HG03460 (cell line): ENCODE data around the gene IFITM1.
A peak's percentile ranks its signal among the peaks of the same experiment; 100 is the strongest.
"Not testable (repeated sequence)": the region's sequence is repeated elsewhere in the genome, so short reads cannot be mapped to it uniquely, and the experiment has no call there.

Experiments used
- ATAC-seq: cut with Tn5 transposase; IDR thresholded peaks from one replicate; pipeline ENCODE4 v1.9.1; 2021; ENCODE audit not compliant: unreplicated experiment

The IFITM1 gene

GRCh38 chr11:282630-283360, 31.0 kb upstream of the IFITM1 start:
- ATAC-seq = no peak

- no peak for ATAC-seq
Measured at GRCh38 chr11:283405-284104, 30.3 kb upstream of the IFITM1 start.

GRCh38 chr11:284105-285020, 29.5 kb upstream of the IFITM1 start:
- no peak for ATAC-seq

GRCh38 chr11:285021-285893, 28.6 kb upstream of the IFITM1 start:
- ATAC-seq = no peak

- no peak for ATAC-seq
Measured at GRCh38 chr11:285894-286220, 28.0 kb upstream of the IFITM1 start.

GRCh38 chr11:286977-287820, 26.6 kb upstream of the IFITM1 start:
- ATAC-seq = not testable (repeated sequence)

GRCh38 chr11:287821-288477, 25.9 kb upstream of the IFITM1 start:
- ATAC-seq = no peak

GRCh38 chr11:288478-289397, 25.1 kb upstream of the IFITM1 start, which contains the start of gene PGGHG:
PGGHG (plus strand) TSS chr11:289126; CDS start chr11:289817, 691 bp downstream.
- peak; percentile 77 for ATAC-seq

- no peak for ATAC-seq
Measured at GRCh38 chr11:289398-289711, 24.5 kb upstream of the IFITM1 start.

- no peak for ATAC-seq
Measured at GRCh38 chr11:289712-290620, 23.9 kb upstream of the IFITM1 start.

GRCh38 chr11:290621-291231, 23.1 kb upstream of the IFITM1 start:
- no peak for ATAC-seq

- no peak for ATAC-seq
Measured at GRCh38 chr11:291281-292210, 22.3 kb upstream of the IFITM1 start.

- no peak for ATAC-seq
Measured at GRCh38 chr11:292211-293121, 21.4 kb upstream of the IFITM1 start.

- no peak for ATAC-seq
Measured at GRCh38 chr11:293271-293851, 20.5 kb upstream of the IFITM1 start.
